Activated naive CD4-positive, alpha-beta T cell treated with Interleukin-2 at 50 U/mL for 16 hours (primary cell): ENCODE data around the gene DNAJC25.
"Not testable (repeated sequence)": the region's sequence is repeated elsewhere in the genome, so short reads cannot be mapped to it uniquely, and the experiment has no call there.

Experiments used
- DNase-seq: peaks from one replicate; pipeline ENCODE4 v3.0.0-alpha.2; 2020

DNAJC25 gene

DNA sequence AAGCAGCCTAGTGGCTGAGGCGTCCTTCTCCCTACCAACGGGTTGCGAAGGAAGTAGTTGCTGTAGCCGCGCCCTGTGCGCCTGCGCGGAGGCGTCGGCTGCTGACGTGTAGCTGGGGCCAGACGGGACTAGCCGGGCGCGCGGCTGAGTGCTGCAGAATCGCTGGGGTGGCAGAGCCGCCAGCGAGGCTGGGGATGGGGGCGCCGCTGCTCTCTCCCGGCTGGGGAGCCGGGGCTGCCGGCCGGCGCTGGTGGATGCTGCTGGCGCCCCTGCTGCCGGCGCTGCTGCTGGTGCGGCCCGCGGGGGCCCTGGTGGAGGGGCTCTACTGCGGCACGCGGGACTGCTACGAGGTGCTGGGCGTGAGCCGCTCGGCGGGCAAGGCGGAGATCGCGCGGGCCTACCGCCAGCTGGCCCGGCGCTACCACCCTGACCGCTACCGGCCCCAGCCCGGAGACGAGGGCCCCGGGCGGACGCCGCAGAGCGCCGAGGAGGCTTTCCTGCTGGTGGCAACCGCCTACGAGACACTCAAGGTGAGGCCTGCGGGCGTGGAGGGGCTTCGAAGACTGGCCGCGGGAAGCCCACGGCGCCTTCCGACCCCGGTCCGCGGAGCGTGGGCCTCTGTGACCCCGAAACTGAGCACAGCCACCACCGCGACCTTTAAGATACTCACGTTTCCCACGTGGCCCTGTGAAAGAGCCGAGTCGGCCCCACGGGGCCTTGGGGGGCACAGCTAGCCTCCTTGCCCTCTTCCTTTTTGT is at the start of gene DNAJC25:
DNAJC25 (plus strand) TSS at position 121 of the 758 bp plus-strand sequence; CDS start at position 195, 74 bp downstream.
- DNase-seq: peak; percentile 96

DNA sequence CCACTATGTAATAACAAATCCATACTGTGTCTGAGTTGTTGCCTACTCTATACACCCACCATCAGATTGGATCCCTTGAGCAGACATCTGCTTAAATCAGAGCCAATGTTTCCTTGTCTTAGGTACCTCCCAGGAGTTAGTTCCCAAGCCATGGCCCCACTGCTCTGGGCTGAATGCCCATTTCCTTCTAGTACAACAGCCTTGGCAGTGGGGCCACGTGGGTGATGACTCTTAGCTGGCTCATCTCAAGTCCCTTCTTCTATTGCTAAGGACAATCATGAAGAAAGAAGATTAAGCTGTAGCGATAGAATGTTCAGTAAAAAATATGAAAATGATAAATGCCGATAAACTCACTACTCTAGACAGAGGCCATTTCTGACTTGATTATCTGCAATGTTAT is 48.2 kb upstream of the DNAJC25 start:
- no peak for DNase-seq

DNA sequence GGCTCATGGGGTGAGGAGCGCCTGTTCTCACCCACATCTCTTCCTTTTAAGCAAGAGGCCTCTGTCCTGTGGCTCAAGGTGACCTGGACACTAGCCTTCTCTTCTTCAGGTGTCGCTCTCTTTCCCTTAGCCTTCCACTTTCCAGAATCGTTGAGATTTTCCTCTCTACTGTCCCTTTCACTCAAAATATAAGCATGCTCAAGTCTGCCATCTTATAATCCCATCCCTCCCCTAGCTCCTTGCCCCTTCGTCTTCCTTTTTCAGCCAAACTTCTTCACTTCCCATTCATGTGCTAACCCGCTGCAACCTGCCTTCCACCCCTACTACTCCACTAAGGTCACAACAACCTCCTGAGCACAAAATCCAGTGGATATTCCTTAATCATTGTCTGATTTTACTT is 44.8 kb upstream of the DNAJC25 start:
- no peak for DNase-seq

DNA sequence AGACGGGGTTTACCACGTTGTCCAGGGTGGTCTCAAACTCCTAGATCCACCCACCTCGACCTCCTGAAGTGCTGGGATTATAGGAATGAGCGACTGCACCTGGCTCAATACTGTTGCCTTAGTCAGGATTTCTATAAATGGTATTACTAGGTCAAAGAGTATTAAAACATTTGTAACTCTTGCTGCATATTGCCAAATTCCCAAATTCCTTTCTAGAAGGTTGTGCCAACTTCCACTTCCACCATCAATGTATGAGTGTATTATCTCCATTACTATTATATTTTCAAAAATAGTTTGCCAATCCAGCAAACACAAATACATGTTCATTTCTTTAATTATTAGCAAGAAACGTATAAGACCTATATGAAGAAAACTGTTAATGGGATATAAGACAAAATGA is 42.3 kb upstream of the DNAJC25 start:
- no peak for DNase-seq

DNA sequence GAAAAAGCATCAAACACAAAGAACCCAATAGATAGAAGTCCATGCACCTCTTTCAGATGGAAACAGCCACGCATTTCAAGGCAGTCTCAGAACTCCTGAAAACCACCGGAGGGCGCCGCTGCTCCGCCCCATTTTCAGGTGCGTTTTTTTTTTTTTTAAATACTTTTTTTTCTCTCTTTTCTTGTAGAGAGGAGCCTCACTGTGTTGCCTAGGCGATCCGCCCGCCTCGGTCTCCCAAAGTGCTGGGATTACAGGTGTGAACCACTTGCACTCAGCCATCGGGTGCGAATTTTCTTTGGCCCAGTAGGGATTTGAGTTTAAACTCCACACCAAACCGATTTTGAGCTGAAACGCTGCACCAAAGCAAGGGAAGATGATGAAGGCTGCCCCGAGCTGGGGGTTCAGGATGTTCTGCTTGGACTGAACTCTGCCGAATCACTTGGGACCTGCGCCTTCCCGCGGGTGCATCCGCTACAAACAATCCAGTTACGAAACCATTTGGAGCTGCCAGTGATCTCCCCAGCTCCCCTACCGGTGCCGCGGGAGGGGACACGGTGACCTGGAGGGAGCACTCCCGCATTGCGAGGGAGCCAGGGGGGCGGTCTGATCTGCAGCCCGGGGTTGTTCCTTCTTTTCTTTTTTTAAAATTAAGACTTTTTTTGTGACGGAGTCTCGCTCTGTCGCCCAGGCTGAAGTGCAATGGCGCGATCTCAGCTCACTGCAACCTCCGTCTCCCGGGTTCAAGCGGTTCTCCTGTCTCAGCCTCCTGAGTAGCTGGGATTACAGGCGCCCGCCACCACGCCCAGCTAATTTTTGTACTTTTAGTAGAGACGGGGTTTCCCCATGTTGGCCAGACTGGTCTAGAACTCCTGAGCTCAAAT is 33.0 kb upstream of the DNAJC25 start:
- DNase-seq: peak; percentile 61

DNA sequence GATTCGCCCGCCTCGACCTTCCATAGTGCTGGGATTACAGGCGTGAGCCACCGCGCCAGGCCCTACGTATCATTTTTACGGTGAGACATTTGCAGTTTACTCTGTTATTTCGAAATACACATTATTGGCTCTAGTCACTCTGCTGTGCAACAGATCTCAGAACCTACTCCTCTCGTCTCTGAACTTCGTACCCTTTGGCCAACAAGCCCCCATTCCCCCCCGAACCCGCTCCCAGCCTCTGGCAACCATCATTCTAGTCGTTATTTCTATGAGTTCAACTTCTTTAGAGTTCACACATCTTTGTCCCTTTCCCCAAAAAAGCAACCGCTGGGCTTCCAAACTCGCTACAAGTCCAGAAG is 32.4 kb upstream of the DNAJC25 start:
- no peak for DNase-seq

DNA sequence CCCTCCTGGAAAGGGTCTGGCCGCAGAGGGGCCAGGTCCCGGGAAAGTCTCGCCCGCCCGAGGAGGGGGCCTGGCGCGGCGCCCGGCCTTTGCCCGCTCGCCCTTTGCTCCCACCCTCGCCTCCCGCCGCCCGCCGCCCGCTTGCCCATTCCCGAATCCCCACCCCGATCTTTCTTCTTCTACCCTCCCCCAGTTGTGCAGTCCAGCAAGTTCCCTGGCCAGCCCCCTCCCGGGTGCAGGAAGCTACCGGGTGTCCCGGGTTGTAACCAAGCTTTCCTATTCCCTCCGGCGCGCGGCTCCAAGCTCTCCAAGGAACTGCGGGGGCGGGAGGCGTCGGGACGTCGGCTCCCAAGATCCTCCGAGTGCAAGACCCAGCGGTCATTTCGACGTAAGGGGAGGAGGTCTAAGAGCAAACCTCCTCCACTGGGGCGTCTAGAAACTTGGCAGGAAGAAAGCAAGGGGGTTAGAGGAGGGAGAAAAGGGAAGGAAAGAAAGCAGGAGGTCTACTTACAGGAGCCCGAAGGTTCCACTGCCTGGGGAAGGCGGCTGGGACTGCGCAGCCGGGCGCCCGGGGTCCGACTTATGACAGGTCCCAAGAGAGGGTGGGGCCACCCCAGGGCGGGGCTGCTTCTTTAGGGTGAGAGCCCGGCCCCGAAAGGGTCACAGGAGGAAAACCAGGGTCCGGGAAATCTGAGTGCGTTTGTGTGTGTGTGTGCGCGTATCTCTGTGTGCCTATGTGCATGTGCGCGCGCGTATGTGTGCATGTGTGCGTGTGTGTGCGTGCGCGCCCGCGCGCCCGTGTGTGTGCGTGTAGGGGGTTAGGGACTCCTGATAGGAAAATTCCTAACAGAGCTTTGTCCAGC is 31.8 kb upstream of the DNAJC25 start, which contains the start of gene PTGR1:
PTGR1 (minus strand) TSS at position 556 of the 863 bp plus-strand sequence. CDS start 2,225 bp downstream, outside the sequence.
- DNase-seq: peak; percentile 10

DNA sequence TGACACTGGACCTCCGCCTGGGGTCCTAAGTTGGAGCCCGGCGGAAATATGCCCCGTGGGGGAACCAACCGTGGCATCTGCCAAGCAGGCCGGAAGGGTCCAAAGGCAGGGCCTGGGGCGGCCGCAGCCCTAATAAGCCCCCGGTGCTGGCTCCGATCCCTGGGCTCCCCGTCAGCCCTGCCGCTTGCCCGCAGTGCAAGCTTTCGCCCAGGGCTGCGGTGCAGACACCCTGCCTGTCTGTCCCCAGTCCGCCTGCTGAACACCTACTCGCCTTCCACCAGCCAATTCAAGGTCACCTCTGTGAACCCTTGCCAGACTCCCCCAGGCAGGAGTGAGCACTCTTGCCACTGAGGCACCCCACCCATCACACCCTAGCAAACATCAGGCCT is 31.2 kb upstream of the DNAJC25 start:
- no peak for DNase-seq

DNA sequence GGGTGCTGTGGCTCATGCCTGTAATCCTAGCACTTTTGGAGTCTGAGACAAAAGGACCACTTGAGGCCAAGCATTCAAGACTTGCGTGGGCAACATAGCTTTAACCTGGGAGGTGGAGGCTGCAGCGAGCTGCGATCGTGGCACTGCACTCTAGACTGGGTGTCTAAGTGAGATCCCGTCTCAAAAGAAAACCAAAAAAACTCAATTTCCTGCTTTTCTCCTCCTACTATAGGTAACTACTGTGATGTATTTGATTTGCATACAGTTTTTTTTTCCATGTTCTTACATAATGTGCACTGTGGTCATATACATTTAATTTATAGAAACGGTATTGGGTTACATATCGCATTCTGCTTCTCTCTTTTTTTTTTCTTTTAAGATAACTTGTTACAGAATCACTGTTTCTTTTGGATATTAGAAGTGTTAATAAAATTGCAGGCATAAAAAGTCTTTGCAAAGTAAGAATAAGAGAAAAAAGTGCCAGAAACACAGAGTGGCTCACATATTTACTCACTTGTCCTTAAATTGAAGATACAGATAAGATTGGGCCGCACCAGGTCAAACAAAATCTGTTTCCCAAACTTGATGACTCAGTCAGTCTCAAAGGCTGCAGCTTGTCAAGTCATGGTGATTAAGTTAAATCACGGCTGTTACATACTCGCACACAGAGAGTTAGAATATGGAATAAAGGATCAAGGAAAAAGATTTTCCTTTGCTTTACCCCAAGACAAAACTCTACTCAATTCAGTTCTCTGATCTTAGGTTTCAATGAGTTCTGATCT is 29.7 kb upstream of the DNAJC25 start:
- DNase-seq: no peak

DNA sequence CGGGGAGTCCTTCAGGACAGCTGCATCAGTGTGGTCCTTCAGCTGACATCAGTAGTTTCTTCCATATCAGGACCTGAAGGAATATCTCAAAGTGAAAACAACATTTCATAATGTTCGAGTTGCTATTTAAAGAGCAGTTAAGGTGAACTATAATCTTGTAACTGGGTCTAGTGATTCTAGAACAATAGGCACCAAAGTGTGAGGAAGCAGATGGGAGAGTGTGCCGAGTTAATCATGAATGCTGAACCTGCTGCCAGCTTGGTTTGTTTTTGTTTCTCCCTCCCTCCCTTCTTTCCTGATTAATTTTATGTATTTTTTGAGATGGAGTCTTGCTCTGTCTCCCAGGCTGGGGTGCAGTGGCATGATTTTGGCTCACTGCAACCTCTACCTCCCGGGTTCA is 28.1 kb upstream of the DNAJC25 start:
- DNase-seq: no peak

DNA sequence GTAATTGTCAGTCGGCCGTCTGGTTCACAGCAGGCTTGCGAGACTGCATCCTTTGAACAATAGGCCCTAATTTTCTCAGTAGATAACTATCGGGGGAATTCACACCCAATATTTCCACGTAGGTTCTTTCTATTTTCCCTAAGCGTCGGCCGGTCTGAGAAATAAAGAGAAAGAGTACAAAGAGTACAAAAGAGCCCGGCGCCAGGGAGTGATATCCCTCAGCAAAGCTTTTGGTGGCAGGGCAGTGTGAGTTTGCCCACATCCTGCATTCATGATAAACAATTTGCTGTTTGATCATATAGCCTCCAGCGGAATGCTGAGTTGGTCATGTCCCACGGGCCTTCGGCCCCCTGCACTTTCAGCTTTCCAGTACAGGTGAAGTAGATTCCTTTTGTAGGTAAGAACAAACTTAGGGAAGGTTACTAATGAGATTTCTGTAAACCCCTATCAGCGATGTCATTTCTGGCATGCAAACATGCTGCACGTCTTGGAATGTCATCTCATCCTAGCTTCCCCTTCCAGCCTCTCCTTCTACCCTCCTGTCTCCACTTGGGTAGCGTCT is 27.0 kb upstream of the DNAJC25 start:
- no peak for DNase-seq

DNA sequence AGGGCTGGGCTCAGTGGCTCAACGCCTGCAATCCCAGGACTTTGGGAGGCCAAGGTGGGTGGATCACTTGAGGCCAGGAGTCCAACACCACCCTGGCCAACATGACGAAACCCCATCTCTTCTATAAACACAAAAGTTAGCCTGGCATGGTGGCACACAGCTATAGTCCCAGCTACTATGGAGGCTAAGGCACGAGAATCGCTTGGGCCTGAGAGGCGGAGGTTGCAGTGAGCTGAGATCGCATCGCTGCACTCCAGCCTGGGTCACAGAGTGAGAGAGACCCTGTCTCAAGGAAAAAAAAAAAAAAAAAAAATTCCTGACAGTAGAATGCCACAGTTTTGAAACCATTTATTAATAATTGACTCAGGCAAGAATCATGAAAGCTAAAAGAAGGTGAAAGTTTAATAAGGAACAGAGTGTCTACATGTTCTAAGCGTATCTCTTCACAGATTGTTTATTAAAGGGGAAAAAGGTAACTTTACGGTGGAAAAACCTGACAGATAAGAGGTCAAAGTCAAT is 26.0 kb upstream of the DNAJC25 start:
- no peak for DNase-seq

DNA sequence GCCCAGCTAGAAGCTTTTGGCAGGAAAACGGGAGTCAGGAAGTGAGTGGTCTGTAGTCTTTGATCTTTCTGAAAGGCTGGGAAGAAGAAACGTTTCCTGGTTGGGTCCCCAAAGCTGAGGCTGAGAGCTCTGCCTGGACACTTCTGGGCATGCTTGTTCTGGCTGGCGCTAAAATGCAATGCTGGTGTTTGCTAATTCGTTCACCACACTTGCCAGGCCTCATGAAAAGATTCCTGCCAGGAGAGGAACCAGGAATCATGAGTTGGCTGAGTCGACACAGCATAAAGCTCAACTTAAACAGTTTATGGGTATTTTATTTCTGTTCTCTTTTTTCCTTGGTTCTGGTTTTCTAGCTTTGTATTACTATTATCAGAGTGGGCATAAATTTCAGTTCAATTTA is 21.0 kb upstream of the DNAJC25 start:
- DNase-seq: no peak

DNA sequence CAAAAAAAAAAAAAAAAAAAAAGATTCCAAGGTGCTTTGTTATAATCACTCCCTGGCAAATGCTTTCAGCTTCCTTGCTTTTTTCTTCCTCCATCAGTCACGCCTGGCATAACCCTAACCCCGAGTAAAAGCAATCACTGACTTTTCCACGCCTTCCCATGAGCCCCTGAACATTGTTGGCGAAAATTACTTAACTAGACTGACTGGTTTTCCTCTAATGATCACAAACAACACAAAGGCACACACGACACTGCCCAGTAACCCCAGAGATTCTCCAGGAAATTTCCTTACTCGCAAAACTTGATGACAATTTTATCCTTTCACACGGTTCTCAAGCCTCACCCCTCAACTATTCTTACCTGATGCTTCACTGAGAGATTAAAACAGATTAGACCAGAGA is 20.3 kb upstream of the DNAJC25 start:
- no peak for DNase-seq

DNA sequence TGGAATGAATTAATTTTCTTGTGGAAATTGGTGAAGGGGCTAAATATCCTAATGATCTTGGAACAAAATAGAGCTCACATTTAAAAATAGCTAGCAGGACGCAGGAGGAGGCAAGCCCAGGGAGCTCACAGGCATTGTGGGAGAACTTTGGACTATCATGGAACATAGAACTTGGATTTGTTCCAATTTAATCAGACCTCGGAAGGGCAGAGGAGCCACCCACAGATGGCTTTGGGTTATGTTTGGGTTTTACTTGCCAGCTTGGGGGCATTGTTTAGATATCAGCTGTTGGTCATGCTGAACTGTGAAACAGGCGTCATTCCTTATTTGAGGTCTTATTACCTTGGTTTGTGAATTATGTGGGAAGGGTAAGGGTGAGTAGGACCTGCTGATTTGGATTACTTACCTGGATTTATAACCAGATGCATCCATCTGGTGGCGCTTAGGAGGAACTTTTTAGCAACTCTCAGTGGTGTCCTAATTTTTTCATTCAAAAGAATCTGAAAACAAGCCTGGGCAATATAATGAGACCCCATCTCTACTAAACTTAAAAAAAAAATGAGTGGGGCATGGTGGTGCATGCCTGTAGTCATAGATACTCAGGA is 17.6 kb upstream of the DNAJC25 start:
- no peak for DNase-seq

DNA sequence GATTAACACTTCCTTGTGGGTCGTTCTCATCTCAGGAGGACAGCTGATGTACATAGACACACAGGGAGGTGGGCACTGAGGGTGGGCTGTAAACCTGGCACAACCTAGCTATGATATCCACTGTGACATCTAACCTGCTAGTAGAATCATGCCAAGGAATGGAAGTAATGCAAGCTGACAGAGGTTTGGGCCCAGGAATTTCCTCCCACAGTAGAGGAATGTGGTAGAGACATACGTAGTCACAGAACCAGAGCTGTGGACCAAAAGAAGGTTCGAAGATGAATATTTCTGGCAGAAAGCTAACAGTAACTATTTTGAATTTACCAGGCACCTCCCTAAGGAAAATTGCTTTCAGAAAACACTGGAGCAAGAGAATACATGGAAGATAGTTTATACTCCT is 15.2 kb upstream of the DNAJC25 start:
- DNase-seq: no peak

DNA sequence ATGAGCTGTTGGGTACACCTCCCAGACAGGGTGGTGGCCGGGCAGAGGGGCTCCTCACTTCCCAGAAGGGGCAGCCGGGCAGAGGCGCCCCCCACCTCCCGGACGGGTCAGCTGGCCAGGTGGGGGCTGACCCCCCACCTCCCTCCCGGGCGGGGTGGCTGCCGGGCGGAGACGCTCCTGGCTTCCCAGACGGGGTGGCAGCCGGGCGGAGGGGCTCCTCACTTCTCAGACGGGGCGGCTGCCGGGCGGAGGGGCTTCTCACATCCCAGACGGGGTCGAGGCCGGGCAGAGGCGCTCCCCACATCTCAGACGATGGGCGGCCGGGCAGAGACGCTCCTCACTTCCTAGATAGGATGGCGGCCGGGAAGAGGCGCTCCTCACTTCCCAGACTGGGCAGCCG is 13.8 kb upstream of the DNAJC25 start:
- DNase-seq: not testable (repeated sequence)

DNA sequence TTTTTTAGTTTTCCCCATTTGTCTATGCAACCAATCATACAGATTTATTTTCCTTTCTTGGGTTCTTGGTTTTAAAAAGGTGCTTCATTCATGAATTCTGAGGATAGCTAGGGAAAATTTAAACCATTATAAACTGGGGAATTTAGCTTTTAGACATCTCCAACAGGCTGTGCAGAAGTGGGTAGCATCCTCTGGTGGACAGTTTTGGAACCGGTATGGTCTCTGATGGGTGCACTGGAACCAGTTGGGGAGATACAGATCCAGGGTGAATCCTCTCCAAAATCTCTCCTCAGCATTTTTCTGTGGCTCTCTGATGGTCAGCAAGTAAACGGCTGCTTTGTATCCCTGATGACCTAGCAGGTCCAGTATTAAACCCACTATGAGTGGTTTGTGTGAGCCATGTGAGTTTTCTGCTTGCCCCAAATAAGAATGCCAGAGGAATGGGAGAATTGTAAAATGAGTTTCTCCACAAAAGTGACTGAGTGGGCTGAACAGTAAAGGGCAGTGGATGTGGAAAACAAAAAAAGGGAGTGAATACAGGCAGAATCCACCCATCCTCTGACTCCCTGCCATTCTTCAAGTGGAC is 9.1 kb upstream of the DNAJC25 start:
- DNase-seq: peak; percentile 15

DNA sequence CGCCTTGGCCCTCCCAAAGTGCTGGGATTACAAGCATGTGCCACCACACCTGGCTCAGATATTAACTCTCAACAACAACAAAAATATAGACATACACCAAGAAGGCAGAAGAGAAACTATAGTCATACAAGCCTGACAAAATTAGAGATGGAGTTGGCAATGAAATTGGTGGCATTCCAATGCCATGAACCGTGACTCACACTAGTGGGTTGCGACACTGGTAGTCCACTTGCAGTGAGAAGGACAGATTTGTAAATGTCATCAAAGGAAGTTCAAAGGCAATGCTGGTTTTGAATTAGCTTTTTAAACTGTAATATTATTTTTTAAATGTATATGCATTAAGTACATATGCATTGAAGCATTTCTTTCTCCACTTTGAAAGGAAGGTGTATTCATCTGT is 8.5 kb upstream of the DNAJC25 start:
- no peak for DNase-seq

DNA sequence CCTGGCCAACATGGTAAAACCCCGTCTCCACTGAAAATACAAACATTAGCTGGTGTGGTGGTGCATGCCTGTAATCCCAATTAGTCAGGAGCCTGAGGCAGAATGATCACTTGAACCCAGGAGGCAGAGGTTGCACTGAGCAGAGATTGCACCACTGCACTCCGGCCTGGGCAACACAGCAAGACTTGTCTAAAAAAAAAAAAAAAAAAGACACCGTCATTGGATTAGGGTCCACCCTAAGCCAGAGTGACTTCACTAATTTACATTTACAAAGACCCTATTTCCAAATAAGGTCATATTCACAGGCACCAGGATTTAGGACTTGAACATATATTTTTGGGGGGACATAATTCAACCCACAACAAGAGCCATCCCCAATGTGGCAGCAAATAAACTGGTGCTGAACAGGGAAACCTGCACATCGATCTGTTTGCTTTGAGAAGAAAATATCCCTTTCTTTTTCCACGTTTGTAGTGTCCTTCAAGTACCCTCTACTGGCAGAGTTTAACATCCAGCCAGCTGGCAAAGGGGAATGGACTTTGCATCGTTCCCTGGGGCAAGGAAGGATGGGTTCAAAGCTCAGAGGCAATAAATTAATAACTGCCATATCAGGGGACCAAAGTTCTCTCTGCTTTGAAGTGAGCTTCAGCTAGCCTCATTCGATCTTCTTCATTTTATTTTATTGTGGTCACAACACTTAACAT is 3.7 kb upstream of the DNAJC25 start:
- no peak for DNase-seq
